H9 (cell line): ENCODE data around the gene C14orf132. TPM values are rescaled to one million over a fixed set of nuclear protein-coding genes. Genes with fewer than 3 reads are reported as not detected.

ENCODE experiments used
- DNase-seq: peaks from one replicate; pipeline ENCODE4 v3.0.0-alpha.2; 2017
- H2AFZ ChIP-seq: one replicate; pipeline ENCODE4 v1.6.1; 2013; ENCODE audit warnings: mild to moderate bottlenecking, low read length, control low read depth, moderate library complexity
- H2AK5ac ChIP-seq: 2 replicates; pipeline ENCODE4 v1.6.1; 2013; ENCODE audit warnings: low read length, control low read depth, mixed read lengths; ENCODE audit not compliant: insufficient read length
- H2BK120ac ChIP-seq: one replicate; pipeline ENCODE4 v1.6.1; 2013; ENCODE audit warnings: low read depth, mild to moderate bottlenecking, low read length, control low read depth, inconsistent platforms; ENCODE audit not compliant: poor library complexity, severe bottlenecking
- H2BK12ac ChIP-seq: 2 replicates; pipeline ENCODE4 v1.6.1; 2013; ENCODE audit warnings: low read length, control low read depth, mixed read lengths, low read depth; ENCODE audit not compliant: insufficient read length
- H2BK15ac ChIP-seq: 2 replicates; pipeline ENCODE4 v1.6.1; 2013; ENCODE audit warnings: low read depth, low read length, control low read depth
- H2BK20ac ChIP-seq: one replicate; pipeline ENCODE4 v1.6.1; 2013; ENCODE audit warnings: low read depth, mild to moderate bottlenecking, low read length, control low read depth, inconsistent platforms; ENCODE audit not compliant: poor library complexity, severe bottlenecking
- H2BK5ac ChIP-seq: 2 replicates; pipeline ENCODE4 v1.6.1; 2013; ENCODE audit warnings: low read length, control low read depth, mixed read lengths; ENCODE audit not compliant: insufficient read length
- H3K14ac ChIP-seq: 2 replicates; pipeline ENCODE4 v1.6.1; 2013; ENCODE audit warnings: low read length, control low read depth; ENCODE audit not compliant: insufficient read depth
- H3K18ac ChIP-seq: 2 replicates; pipeline ENCODE4 v1.6.1; 2013; ENCODE audit warnings: low read depth, mild to moderate bottlenecking, mixed read lengths, low read length, control low read depth; ENCODE audit not compliant: insufficient read length
- H3K23ac ChIP-seq: 2 replicates; pipeline ENCODE4 v1.6.1; 2013; ENCODE audit warnings: low read length, control low read depth, mixed read lengths, low read depth; ENCODE audit not compliant: insufficient read length
- H3K23me2 ChIP-seq: 2 replicates; pipeline ENCODE4 v1.6.1; 2013; ENCODE audit warnings: low read depth, mild to moderate bottlenecking, mixed read lengths, low read length, control low read depth; ENCODE audit not compliant: insufficient read length, poor library complexity, severe bottlenecking
- H3K27ac ChIP-seq: 2 replicates; pipeline ENCODE4 v1.5.1; 2013; ENCODE audit warnings: low read length, control low read depth, mixed read lengths, low read depth; ENCODE audit not compliant: insufficient read length
- H3K27me3 ChIP-seq: 2 replicates; pipeline ENCODE4 v1.6.1; 2013; ENCODE audit warnings: low read length, control low read depth, inconsistent platforms; ENCODE audit not compliant: insufficient read depth
- H3K4ac ChIP-seq: 2 replicates; pipeline ENCODE4 v1.6.1; 2013; ENCODE audit warnings: low read depth, mild to moderate bottlenecking, control low read depth, inconsistent platforms, low read length, moderate library complexity
- H3K4me1 ChIP-seq: 2 replicates; pipeline ENCODE4 v1.6.1; 2013; ENCODE audit warnings: low read length, control low read depth, inconsistent platforms; ENCODE audit not compliant: insufficient read depth
- H3K4me2 ChIP-seq: 2 replicates; pipeline ENCODE4 v1.6.1; 2013; ENCODE audit warnings: low read length, control low read depth, mixed read lengths; ENCODE audit not compliant: insufficient read length, insufficient read depth
- H3K56ac ChIP-seq: 2 replicates; pipeline ENCODE4 v1.6.1; 2013; ENCODE audit warnings: low read depth, mild to moderate bottlenecking, mixed read lengths, low read length, control low read depth; ENCODE audit not compliant: insufficient read length
- H3K79me1 ChIP-seq: 2 replicates; pipeline ENCODE4 v1.6.1; 2013; ENCODE audit warnings: low read depth, mild to moderate bottlenecking, moderate library complexity, low read length, control low read depth, inconsistent platforms; ENCODE audit not compliant: insufficient read depth, poor library complexity, severe bottlenecking
- H3K79me2 ChIP-seq: 2 replicates; pipeline ENCODE4 v1.6.1; 2013; ENCODE audit warnings: low read length, control low read depth, inconsistent platforms; ENCODE audit not compliant: insufficient read depth
- H3K9ac ChIP-seq: 2 replicates; pipeline ENCODE4 v1.6.1; 2013; ENCODE audit warnings: low read length, control low read depth, mixed read lengths; ENCODE audit not compliant: insufficient read length; ENCODE audit errors: extremely low read depth
- H3K9me3 ChIP-seq: one replicate; pipeline ENCODE4 v1.6.1; 2013; ENCODE audit warnings: low read depth, low read length, inconsistent platforms; ENCODE audit not compliant: control insufficient read depth
- H3T11ph ChIP-seq: one replicate; pipeline ENCODE4 v1.6.1; 2013; ENCODE audit warnings: mild to moderate bottlenecking, low read length, control low read depth, inconsistent platforms
- H4K20me1 ChIP-seq: one replicate; pipeline ENCODE4 v1.6.1; 2013; ENCODE audit not compliant: control insufficient read depth, insufficient read length, insufficient read depth
- H4K5ac ChIP-seq: 2 replicates; pipeline ENCODE4 v1.6.1; 2013; ENCODE audit warnings: low read depth, mild to moderate bottlenecking, mixed read lengths, low read length, control low read depth; ENCODE audit not compliant: insufficient read length
- H4K8ac ChIP-seq: replicated peaks from 2 replicates; pipeline ENCODE4 v1.6.1; 2013; ENCODE audit warnings: low read length, control low read depth, mixed read lengths, low read depth; ENCODE audit not compliant: insufficient read length
- H4K91ac ChIP-seq: 2 replicates; pipeline ENCODE4 v1.6.1; 2013; ENCODE audit warnings: low read depth, mild to moderate bottlenecking, moderate library complexity, mixed read lengths, low read length, control low read depth; ENCODE audit not compliant: insufficient read length
- H3K27ac Mint-ChIP-seq, 3 experiments: 2 replicates in 2 of 3; 3 replicates in 1 of 3; pipeline ENCODE4 v1.8.0; 2020 to 2021; ENCODE audit warnings: mixed read lengths in 3 of 3, mild to moderate bottlenecking in 1 of 3, moderate library complexity in 1 of 3
- H3K27me3 Mint-ChIP-seq: 2 replicates; pipeline ENCODE4 v1.8.0; 2021; ENCODE audit warnings: low read depth, mild to moderate bottlenecking, moderate library complexity, mixed read lengths
- H3K36me3 Mint-ChIP-seq, 3 experiments: 2 replicates in 2 of 3; 3 replicates in 1 of 3; pipeline ENCODE4 v1.8.0; 2020 to 2021; ENCODE audit warnings: low read depth in 3 of 3, mixed read lengths in 3 of 3; ENCODE audit not compliant: insufficient read depth in 1 of 3
- H3K4me1 Mint-ChIP-seq, 2 experiments: 2 replicates each; pipeline ENCODE4 v1.8.0; 2020; ENCODE audit warnings: mixed read lengths in 2 of 2
- H3K4me3 Mint-ChIP-seq, 2 experiments: 2 replicates in 1 of 2; 3 replicates in 1 of 2; pipeline ENCODE4 v1.8.0; 2020 to 2021; ENCODE audit warnings: mild to moderate bottlenecking in 2 of 2, mixed read lengths in 2 of 2, moderate library complexity in 1 of 2
- H3K9me3 Mint-ChIP-seq, 2 experiments: 2 replicates in 1 of 2; 3 replicates in 1 of 2; pipeline ENCODE4 v1.8.0; 2020; ENCODE audit warnings: mild to moderate bottlenecking in 2 of 2, mixed read lengths in 2 of 2, moderate library complexity in 1 of 2
- CTCF ChIP-seq: fragments of 200-600 bp; sonication (generic); conservative IDR thresholded peaks from 3 replicates; pipeline ENCODE4 v1.8.0; 2021; ENCODE audit warnings: antibody characterized with exemption, mild to moderate bottlenecking
- WGBS: extraction: QIAGEN DNeasy Blood & Tissue Kit; methylation state at CpG from one replicate; pipeline ENCODE4 v1.1.7; 2013; ENCODE audit warnings: missing lambda C conversion rate, low lambda C conversion rate, mixed read lengths; ENCODE audit not compliant: insufficient read length; ENCODE audit errors: extremely low coverage; 5-methylcytosine and 5-hydroxymethylcytosine counted together
- total RNA-seq: library from RNA; stranded (reverse); gene quantifications from 2 replicates; pipeline ENCODE4 v1.2.1, GENCODE V29; 2021

C14orf132 gene
- total RNA-seq, 1 experiment from 2014 or later: 5.7 TPM

- H3K56ac ChIP-seq: no peak overlapping the region
- no peaks in the 10 kb centered on the region for H4K20me1 ChIP-seq
- no peak overlapping the region for H3K4me3 Mint-ChIP-seq
- H3K27me3 Mint-ChIP-seq: peaks cover 12% of the 10 kb centered on the region
- no peak overlapping the region for H2BK20ac ChIP-seq
- no peak overlapping the region for H3K4me2 ChIP-seq
- H4K5ac ChIP-seq: no peak overlapping the region
- H2BK12ac ChIP-seq: no peak overlapping the region
- no peak for TF ChIP-seq CTCF
- H3K27me3 ChIP-seq: no peaks in the 10 kb centered on the region; the same call in 1 of the 2 replicates
- no peak overlapping the region for H3K9ac ChIP-seq
- no peak for DNase-seq
- no peak overlapping the region for H3K4ac ChIP-seq
- no peak overlapping the region for H3T11ph ChIP-seq
- H3K27ac Mint-ChIP-seq: no peak overlapping the region
- no peak overlapping the region for H2BK120ac ChIP-seq
- no peak overlapping the region for H3K23ac ChIP-seq
- no peak overlapping the region for H3K14ac ChIP-seq
- no peak overlapping the region for H2BK5ac ChIP-seq
- H3K27ac ChIP-seq: no peak overlapping the region
- no peak overlapping the region for H3K18ac ChIP-seq
- no peak overlapping the region for H4K91ac ChIP-seq
- H2AK5ac ChIP-seq: no peak overlapping the region
- H3K79me2 ChIP-seq: no peaks in the 10 kb centered on the region
- peaks cover 0 to 9% (median 5%) of the 10 kb centered on the region in 3 experiments; a peak in 5 of 7 replicates for H3K36me3 Mint-ChIP-seq
- H3K9me3 ChIP-seq: no peaks in the 10 kb centered on the region
- H3K79me1 ChIP-seq: no peaks in the 10 kb centered on the region
- H3K4me1 Mint-ChIP-seq: peaks cover 5 to 9% of the 10 kb centered on the region in 2 experiments
- H4K8ac ChIP-seq: no peak overlapping the region
- H3K23me2 ChIP-seq: no peaks in the 10 kb centered on the region
- no peaks in the 10 kb centered on the region for H3K4me1 ChIP-seq
- H3K9me3 Mint-ChIP-seq: peaks cover 0 to 5% of the 10 kb centered on the region in 2 experiments; a peak in 1 of 5 replicates
- H2BK15ac ChIP-seq: no peak overlapping the region
- WGBS: no CpG with 5 or more reads among the region's 2 CpGs
- H2AFZ ChIP-seq: no peak overlapping the region
These were observed 7.5 kb downstream of the C14orf132 start for GRCh38 chr14:96046630-96047029.
